BE2C (cell line): ENCODE measurements around the gene ZNF512B.
"Not testable (repeated sequence)": the region's sequence is repeated elsewhere in the genome, so short reads cannot be mapped to it uniquely, and the experiment has no call there.

Experiments
- DNase-seq: peaks from one replicate; pipeline ENCODE4 v3.0.0-alpha.2; 2020
- H3K27me3 ChIP-seq: fragments of 250-450 bp; sonication (Bioruptor Pico); 2 replicates; pipeline ENCODE4 v1.5.1; 2020; ENCODE audit warnings: mild to moderate bottlenecking
- H3K36me3 ChIP-seq: fragments of 250-450 bp; sonication (Bioruptor Pico); 2 replicates; pipeline ENCODE4 v1.5.1; 2020; ENCODE audit warnings: mild to moderate bottlenecking
- H3K4me1 ChIP-seq: fragments of 250-450 bp; sonication (Bioruptor Pico); 2 replicates; pipeline ENCODE4 v1.5.1; 2020
- H3K4me3 ChIP-seq: 2 replicates; pipeline ENCODE4 v1.5.1; 2011; ENCODE audit warnings: low read depth, low read length
- H3K9me3 ChIP-seq: fragments of 250-450 bp; sonication (Bioruptor Pico); 2 replicates; pipeline ENCODE4 v1.5.1; 2020
- TF ChIP-seq, protein P1 (sequence below): IDR thresholded peaks from 2 replicates; pipeline ENCODE4 v1.5.1; 2012; ENCODE audit warnings: mild to moderate bottlenecking, low read depth, low read length

The ZNF512B gene

DNA sequence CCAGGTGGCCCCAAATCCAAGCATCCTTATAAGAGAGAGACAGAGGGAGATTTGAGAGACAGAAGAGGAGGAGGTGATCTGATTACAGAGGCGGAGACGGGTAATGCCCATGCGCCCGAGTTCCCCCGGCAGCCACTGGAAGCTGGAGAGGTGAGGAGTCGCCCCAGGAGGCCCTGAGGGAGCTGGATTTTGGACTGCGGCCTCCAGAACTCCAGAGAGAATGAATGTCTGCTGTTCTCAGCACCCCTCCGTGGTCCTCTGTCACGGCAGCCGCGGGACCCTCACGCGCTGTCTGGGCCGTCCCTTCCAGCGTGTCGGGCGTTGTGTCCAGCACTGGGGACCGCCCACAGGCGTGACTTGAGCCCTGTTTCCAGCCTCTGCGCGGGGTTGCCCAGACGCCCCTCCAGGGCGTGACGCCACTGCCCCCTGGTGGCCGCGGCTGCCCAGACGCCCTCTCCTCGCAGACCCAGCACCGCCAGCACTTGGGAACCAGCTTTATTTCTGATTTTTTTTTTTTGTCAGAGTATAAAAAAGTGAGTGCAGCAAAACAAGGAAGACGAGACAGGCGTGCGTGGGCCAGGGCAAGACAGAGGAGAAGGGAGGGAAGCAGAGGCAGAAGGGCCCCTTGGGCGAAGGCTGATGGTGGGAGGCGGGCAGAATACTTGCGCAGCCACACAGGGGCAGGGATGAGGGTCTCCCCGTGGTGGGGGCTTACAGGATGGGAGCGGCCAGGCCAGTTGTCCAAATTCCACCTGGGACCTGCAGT, 4.1 kb upstream of the ZNF512B start:
- Histone ChIP-seq H3K9me3 (no peaks in the 10 kb centered on the region), H3K27me3 (no peaks in the 10 kb centered on the region), H3K36me3 (no peaks in the 10 kb centered on the region), H3K4me1 (peaks cover 4% of the 10 kb centered on the region; the same call in 1 of the 2 replicates), H3K4me3 (peak overlapping the region; percentile 57)
- TF ChIP-seq, protein P1, sequence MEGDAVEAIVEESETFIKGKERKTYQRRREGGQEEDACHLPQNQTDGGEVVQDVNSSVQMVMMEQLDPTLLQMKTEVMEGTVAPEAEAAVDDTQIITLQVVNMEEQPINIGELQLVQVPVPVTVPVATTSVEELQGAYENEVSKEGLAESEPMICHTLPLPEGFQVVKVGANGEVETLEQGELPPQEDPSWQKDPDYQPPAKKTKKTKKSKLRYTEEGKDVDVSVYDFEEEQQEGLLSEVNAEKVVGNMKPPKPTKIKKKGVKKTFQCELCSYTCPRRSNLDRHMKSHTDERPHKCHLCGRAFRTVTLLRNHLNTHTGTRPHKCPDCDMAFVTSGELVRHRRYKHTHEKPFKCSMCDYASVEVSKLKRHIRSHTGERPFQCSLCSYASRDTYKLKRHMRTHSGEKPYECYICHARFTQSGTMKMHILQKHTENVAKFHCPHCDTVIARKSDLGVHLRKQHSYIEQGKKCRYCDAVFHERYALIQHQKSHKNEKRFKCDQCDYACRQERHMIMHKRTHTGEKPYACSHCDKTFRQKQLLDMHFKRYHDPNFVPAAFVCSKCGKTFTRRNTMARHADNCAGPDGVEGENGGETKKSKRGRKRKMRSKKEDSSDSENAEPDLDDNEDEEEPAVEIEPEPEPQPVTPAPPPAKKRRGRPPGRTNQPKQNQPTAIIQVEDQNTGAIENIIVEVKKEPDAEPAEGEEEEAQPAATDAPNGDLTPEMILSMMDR, result peak; percentile 98
- DNase-seq, result peak; percentile 94

GRCh38 chr20:63973160-63973479, 3.4 kb upstream of the ZNF512B start:
- TF ChIP-seq, protein P1, result no peak
- H3K4me3 ChIP-seq, result no peak overlapping the region; the same call in 1 of the 2 replicates
- no peak for DNase-seq
- no peaks in the 10 kb centered on the region for H3K9me3 ChIP-seq
- no peaks in the 10 kb centered on the region for H3K4me1 ChIP-seq
- H3K36me3 ChIP-seq, result no peaks in the 10 kb centered on the region; the same call in 1 of the 2 replicates
- no peaks in the 10 kb centered on the region for H3K27me3 ChIP-seq

DNA sequence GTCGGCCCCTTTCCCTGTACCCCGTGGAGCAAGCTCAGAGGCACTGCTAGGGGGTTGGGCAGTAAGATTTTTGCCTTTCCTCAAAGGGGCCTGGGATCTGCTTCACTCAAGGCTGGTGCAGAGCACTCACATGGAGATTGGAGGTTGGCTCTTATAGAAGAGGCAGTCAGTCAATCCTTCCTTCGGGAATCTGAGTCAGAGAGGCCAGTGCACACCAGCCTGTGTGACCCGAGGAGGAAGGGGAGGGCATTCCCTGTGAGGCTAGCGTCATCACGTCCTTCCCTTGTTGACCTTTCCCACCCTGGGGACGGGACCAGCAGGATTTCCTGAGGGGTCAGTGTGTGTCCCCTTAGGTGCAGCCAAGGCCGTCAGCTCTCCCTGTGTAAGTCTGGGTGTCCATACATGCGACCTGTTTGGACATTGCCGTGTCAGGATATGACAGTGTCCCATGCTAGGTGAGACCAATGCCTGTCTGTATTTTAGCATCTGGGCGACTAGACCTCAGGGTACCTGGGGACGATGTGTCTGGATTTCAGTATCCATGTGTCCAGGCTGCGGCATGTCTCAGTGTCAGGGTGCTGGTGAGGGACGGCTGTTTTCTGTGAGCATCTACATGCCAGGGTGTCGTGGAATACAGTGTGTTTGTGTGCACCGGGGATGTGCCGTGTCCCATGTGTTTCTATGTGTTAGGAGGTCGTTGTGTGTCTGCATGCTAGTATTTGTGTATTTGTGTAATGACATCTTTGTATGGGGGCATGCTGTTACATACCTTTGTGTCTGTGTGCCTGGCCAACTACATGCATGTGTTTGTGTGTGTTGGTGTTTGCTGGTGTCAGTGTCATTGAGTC, 2.8 kb upstream of the ZNF512B start:
- H3K4me3 ChIP-seq, result no peak overlapping the region

GRCh38 chr20:63971960-63972311, 2.2 kb upstream of the ZNF512B start:
- H3K9me3 ChIP-seq, H3K4me1 ChIP-seq, H3K27me3 ChIP-seq, H3K4me3 ChIP-seq, DNase-seq, H3K36me3 ChIP-seq: not testable (repeated sequence)

More for the DNA sequence above, 2.8 kb upstream of the ZNF512B start:
- Histone ChIP-seq H3K4me1 (no peaks in the 10 kb centered on the region), H3K27me3 (no peaks in the 10 kb centered on the region), H3K9me3 (no peaks in the 10 kb centered on the region), H3K36me3 (no peaks in the 10 kb centered on the region; the same call in 1 of the 2 replicates)
- TF ChIP-seq, protein P1, result no peak
- DNase-seq, result no peak

DNA sequence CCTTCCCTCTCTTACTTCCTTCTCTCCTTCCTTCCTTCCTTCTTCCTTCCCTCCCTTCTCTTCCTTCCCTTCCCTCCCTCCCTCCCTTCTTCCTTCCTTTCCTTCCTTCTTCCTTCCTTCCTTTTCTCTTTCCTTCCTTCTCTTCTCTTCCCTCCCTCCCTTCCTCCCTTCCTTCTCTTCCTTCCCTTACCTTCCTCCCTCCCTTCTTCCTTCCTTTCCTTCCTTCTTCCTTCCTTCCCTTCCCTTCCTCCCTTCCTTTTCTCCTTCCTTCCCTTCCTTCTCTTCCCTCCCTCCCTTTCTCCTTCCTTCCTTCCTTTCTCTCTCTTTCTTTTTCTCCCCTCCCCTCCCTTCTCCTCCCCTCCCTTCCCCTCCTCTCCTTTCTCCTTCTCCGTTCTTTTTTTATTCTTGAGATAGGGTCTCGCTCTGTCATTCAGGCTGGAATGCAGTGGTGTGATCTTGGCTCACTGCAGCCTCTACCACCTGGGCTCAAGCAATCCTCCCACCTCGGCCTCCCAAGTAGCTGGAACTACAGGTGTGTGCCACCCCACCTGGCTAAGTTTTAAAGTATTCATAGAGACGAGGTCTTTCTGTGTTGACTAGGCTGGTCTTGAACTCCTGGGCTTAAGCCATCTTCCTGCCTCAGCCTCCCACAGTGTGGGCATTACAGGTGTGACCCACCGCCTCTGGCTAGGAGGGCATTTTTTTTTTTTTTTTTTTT, 1.1 kb upstream of the ZNF512B start:
- no peaks in the 10 kb centered on the region for H3K9me3 ChIP-seq
- no peak overlapping the region for H3K4me3 ChIP-seq
- H3K4me1 ChIP-seq, result no peaks in the 10 kb centered on the region
- no peaks in the 10 kb centered on the region for H3K27me3 ChIP-seq
- no peak for DNase-seq
- peaks cover 13% of the 10 kb centered on the region for H3K36me3 ChIP-seq
- TF ChIP-seq, protein P1, result no peak

- H3K4me3 ChIP-seq, result peak overlapping the region; percentile 74
- TF ChIP-seq, protein P1, result no peak
- peak; percentile 25 for DNase-seq
- peaks cover 18% of the 10 kb centered on the region for H3K36me3 ChIP-seq
- H3K9me3 ChIP-seq, result no peaks in the 10 kb centered on the region
- H3K4me1 ChIP-seq, result no peaks in the 10 kb centered on the region
- no peaks in the 10 kb centered on the region for H3K27me3 ChIP-seq
Observed at GRCh38 chr20:63968928-63969760, 586 bp downstream of the ZNF512B start.
